PC-9 (cell line): Measurements from ENCODE around the gene RPS4Y2.

Experiments used
- CTCF ChIP-seq: fragments of 200-600 bp; sonication (generic); conservative IDR thresholded peaks from 2 replicates; pipeline ENCODE4 v1.6.1; 2017; ENCODE audit warnings: mixed run types, antibody characterized with exemption, mild to moderate bottlenecking, moderate library complexity
- EZH2 ChIP-seq: fragments of 200-600 bp; sonication (generic); IDR thresholded peaks from 2 replicates; pipeline ENCODE4 v1.8.0; 2017; ENCODE audit warnings: antibody characterized with exemption, low read depth

GRCh38 chrY:20784965-20785364 is 29.1 kb downstream of the RPS4Y2 start:
- TF ChIP-seq CTCF = no peak
- TF ChIP-seq EZH2 = no peak
